Ascending aorta (tissue), 2 donors: ENCODE results near the gene GLMP. TPM values are rescaled to one million over a fixed set of nuclear protein-coding genes. Genes with fewer than 3 reads are reported as not detected.

ENCODE experiments used
- DNase-seq, 2 donors: peaks; one replicate each; pipeline ENCODE4 v3.0.0-alpha.2; 2019; ENCODE audit warnings: low spot score in 2 of 2
- H3K27ac ChIP-seq, 2 donors: fragments of 200-600 bp; sonication (generic); one replicate each; pipeline ENCODE4 v1.5.1; 2016 to 2017; ENCODE audit warnings: mild to moderate bottlenecking in 1 of 2
- H3K27me3 ChIP-seq: fragments of 200-600 bp; sonication (generic); one replicate; pipeline ENCODE4 v1.5.1; 2017
- H3K36me3 ChIP-seq, 2 donors: fragments of 200-600 bp; sonication (generic); one replicate each; pipeline ENCODE4 v1.5.1; 2016
- H3K4me1 ChIP-seq, 2 donors: fragments of 200-600 bp; sonication (generic); one replicate each; pipeline ENCODE4 v1.5.1; 2016 to 2017; ENCODE audit warnings: mild to moderate bottlenecking in 1 of 2
- H3K4me3 ChIP-seq, 2 donors: fragments of 200-600 bp; sonication (generic); one replicate each; pipeline ENCODE4 v1.5.1; 2016 to 2017; ENCODE audit warnings: mild to moderate bottlenecking in 1 of 2
- H3K9me3 ChIP-seq, 2 donors: fragments of 200-600 bp; sonication (generic); one replicate each; pipeline ENCODE4 v1.5.1; 2016
- intact Hi-C: fragments of 100-400 bp; cut with DNase I; formaldehyde crosslinking; loops from one replicate; pipeline ENCODE4 v1.15.1; 2023
- total RNA-seq: library from RNA; depleted of rRNA; stranded (reverse); fragments of >200 nt; gene quantifications from one replicate; pipeline ENCODE4 v1.1.0, GENCODE V29; 2016
- TF ChIP-seq, protein P1 (sequence below), 3 experiments: fragments of 200-600 bp in 2 of 3; fragments of 450-650 bp in 1 of 3; sonication (generic) in 2 of 3; IDR thresholded peaks; one replicate each; pipeline ENCODE4 v1.5.1; 2016 to 2019; ENCODE audit warnings: antibody characterized with exemption in 3 of 3, mild to moderate bottlenecking in 1 of 3, moderate library complexity in 1 of 3

The GLMP gene
- total RNA-seq, 1 donor from 2014 or later, result 58.0 TPM

DNA sequence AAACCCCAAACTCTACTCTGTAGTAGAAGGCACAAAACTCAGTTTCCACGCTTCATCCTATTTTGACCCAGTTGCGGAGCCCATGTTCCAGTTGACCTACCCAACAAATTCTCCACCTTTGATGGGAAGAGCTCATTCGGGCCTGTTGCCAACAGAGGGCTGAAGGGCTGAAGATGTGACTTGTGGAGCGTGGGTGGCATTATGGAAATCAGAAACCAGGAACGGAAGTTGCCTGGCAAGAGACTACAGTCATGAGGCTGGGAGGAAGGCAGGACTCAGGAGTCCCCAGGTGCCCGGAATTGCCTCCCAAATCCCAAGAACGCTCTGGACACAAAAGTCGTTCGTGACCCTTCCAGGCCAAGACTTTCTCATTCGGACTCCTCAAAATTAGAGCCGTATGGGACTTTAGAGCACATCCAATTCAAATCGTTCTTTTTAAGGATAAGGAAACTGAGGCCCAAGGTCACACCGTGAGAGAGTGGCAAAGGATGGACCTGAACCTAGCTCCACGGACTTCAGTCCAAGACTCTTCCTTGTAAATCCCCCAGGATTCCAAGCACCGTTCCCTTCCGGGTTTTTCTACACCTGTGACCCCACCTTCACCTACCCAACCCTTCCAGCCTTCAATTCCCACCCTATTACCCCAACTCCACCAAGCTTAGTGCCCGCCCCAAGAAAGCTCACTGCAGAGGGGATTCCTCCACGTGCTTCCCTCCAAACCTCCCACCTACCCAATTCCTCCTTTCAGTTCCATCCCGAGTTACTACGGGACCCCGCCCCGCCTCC lies 13.6 kb downstream of the GLMP start:
- no peaks in the 10 kb centered on the region for H3K9me3 ChIP-seq
- H3K4me3 ChIP-seq, result peak overlapping the region; percentile 81 to 88
- H3K4me1 ChIP-seq, result peaks cover 0 to 13% of the 10 kb centered on the region in 2 donors
- no peak for DNase-seq
- H3K27ac ChIP-seq, result peak overlapping the region; percentile 82 to 85
- H3K36me3 ChIP-seq, result peaks cover 12 to 19% of the 10 kb centered on the region in 2 donors
- TF ChIP-seq, protein P1, sequence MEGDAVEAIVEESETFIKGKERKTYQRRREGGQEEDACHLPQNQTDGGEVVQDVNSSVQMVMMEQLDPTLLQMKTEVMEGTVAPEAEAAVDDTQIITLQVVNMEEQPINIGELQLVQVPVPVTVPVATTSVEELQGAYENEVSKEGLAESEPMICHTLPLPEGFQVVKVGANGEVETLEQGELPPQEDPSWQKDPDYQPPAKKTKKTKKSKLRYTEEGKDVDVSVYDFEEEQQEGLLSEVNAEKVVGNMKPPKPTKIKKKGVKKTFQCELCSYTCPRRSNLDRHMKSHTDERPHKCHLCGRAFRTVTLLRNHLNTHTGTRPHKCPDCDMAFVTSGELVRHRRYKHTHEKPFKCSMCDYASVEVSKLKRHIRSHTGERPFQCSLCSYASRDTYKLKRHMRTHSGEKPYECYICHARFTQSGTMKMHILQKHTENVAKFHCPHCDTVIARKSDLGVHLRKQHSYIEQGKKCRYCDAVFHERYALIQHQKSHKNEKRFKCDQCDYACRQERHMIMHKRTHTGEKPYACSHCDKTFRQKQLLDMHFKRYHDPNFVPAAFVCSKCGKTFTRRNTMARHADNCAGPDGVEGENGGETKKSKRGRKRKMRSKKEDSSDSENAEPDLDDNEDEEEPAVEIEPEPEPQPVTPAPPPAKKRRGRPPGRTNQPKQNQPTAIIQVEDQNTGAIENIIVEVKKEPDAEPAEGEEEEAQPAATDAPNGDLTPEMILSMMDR (IDR thresholded peaks at IDR 0.05), result no peak
- intact Hi-C loops, result loop anchor here (1.0 kb wide), 1 partner anchor 56 kb away; the partner anchor contains the start of genes CCT3 and TSACC
- no peaks in the 10 kb centered on the region for H3K27me3 ChIP-seq

DNA sequence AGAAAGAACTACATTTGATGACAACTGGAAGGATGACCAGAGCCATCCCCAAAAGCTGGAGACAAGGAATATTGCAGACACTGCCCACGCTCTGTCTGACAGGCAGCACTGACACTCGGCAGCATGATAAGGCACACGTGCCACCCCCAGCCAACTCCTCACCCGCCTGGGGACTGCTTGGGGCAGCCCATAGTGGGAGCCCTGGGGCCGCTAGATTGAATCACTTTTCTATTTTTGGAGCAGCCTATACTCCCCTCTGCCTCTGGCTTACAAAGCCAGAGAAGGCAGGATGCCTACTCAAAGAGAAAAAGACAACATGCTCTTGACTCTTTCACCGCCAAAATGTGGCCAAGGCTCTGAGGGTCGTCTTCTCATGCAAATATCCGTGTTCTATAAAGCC lies 14.2 kb downstream of the GLMP start:
- TF ChIP-seq, protein P1 (IDR thresholded peaks at IDR 0.05), result no peak
- Histone ChIP-seq H3K27ac (no peak overlapping the region), H3K9me3 (no peaks in the 10 kb centered on the region), H3K27me3 (no peaks in the 10 kb centered on the region), H3K36me3 (peaks cover 19 to 25% of the 10 kb centered on the region in 2 donors), H3K4me3 (peak overlapping the region; percentile 81 to 88), H3K4me1 (peaks cover 0 to 13% of the 10 kb centered on the region in 2 donors)
- intact Hi-C loops, result no loop called here
- no peak for DNase-seq

DNA sequence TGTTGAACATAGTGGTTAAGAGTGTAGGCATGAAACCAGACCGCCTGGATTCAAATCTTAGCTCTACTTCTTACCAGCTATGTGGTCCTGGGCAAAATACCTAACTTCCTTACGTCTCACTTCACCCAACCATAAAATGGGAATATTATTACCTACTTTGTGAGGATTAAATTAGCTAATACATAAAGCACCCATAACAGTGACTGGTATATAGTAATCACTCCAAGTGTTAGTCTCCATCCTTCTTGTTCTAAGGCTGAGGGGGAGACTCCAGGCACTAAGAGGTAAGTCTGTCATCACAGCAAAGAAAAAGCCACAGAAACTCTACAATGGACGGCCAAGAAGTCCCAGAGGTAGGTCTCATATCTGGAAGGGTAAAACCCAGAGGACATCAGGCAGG lies 15.6 kb downstream of the GLMP start:
- DNase-seq, result no peak
- TF ChIP-seq, protein P1 (IDR thresholded peaks at IDR 0.05), result no peak
- peaks cover 32 to 39% of the 10 kb centered on the region in 2 donors for H3K36me3 ChIP-seq
- intact Hi-C loops, result no loop called here
- peaks cover 0 to 13% of the 10 kb centered on the region in 2 donors for H3K4me1 ChIP-seq
- no peaks in the 10 kb centered on the region for H3K9me3 ChIP-seq
- no peaks in the 10 kb centered on the region for H3K27me3 ChIP-seq
- no peak overlapping the region for H3K27ac ChIP-seq
- no peak overlapping the region for H3K4me3 ChIP-seq

DNA sequence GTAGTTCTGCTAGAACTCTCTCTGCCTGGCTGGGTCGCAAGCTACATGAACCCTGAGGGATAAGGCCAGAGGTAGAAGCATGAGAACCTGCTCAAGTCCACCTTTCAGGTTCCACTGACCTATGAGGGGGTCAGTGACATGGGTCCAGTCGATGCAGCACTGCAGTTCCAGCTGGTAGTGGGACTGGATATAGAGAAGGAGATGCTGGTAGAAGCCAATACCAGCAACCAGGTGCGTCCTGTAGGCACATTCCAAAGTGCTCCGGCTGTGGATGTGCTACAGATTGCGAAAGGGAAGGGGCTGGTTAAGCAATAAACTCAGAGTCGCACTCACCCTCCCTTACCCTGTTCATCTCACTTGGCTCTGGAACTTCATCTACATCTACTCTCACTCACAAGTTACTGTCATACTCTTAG lies 18.5 kb downstream of the GLMP start:
- intact Hi-C loops, result no loop called here
- TF ChIP-seq, protein P1 (IDR thresholded peaks at IDR 0.05), result no peak
- H3K4me3 ChIP-seq, result no peak overlapping the region
- peaks cover 61 to 68% of the 10 kb centered on the region in 2 donors for H3K36me3 ChIP-seq
- no peak overlapping the region for H3K27ac ChIP-seq
- H3K4me1 ChIP-seq, result peaks cover 0 to 11% of the 10 kb centered on the region in 2 donors
- H3K27me3 ChIP-seq, result no peaks in the 10 kb centered on the region
- no peaks in the 10 kb centered on the region for H3K9me3 ChIP-seq
- DNase-seq, result no peak

DNA sequence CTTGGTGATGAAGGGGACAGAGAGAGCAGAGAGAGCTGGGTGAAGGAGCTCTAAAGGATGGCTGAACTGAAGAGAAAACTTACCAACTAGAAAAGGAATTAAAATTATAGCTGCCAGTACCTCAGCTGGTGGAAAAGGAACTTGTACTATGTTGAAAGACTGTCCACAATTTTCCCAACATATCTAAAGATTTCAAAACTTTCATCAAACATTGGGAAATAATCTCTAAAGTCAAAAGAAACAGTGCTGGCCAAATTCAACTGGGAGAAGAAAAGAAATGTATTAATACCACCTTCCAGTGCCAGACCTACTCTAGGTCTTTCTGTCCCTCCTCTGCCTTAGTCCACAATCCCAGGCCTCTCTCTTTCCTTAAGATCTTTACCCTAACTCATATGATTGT lies 18.9 kb downstream of the GLMP start:
- DNase-seq, result no peak

More for the DNA sequence above, 18.9 kb downstream of the GLMP start:
- Histone ChIP-seq H3K27ac (no peak overlapping the region), H3K4me3 (no peak overlapping the region), H3K4me1 (peaks cover 0 to 7% of the 10 kb centered on the region in 2 donors), H3K36me3 (peaks cover 64 to 72% of the 10 kb centered on the region in 2 donors), H3K27me3 (no peaks in the 10 kb centered on the region), H3K9me3 (no peaks in the 10 kb centered on the region)
- TF ChIP-seq, protein P1 (IDR thresholded peaks at IDR 0.05), result no peak
- intact Hi-C loops, result no loop called here
